Neuronal stem cell (in vitro differentiated cells): Measurements from ENCODE around the gene LNX1.

Experiments used
- DNase-seq: peaks from one replicate; pipeline ENCODE4 v3.0.0-alpha.2; 2013; ENCODE audit warnings: low spot score
- H2AFZ ChIP-seq: one replicate; pipeline ENCODE4 v1.6.1; 2013; ENCODE audit warnings: mild to moderate bottlenecking, low read length, inconsistent platforms
- H2AK5ac ChIP-seq: 2 replicates; pipeline ENCODE4 v1.6.1; 2013; ENCODE audit warnings: low read depth, mild to moderate bottlenecking, inconsistent platforms, low read length, moderate library complexity, mixed read lengths
- H2BK120ac ChIP-seq: 2 replicates; pipeline ENCODE4 v1.6.1; 2013; ENCODE audit warnings: low read depth, mild to moderate bottlenecking, inconsistent platforms, low read length, moderate library complexity, mixed read lengths
- H2BK12ac ChIP-seq: one replicate; pipeline ENCODE4 v1.6.1; 2013; ENCODE audit warnings: low read length, inconsistent platforms
- H2BK15ac ChIP-seq: 2 replicates; pipeline ENCODE4 v1.6.1; 2013; ENCODE audit warnings: mild to moderate bottlenecking, low read length, inconsistent platforms, mixed read lengths
- H2BK5ac ChIP-seq: one replicate; pipeline ENCODE4 v1.6.1; 2013; ENCODE audit warnings: inconsistent platforms, mild to moderate bottlenecking, low read length, moderate library complexity
- H3K14ac ChIP-seq: one replicate; pipeline ENCODE4 v1.6.1; 2013; ENCODE audit warnings: low read length, inconsistent platforms
- H3K18ac ChIP-seq: 2 replicates; pipeline ENCODE4 v1.6.1; 2013; ENCODE audit warnings: low read length, inconsistent platforms
- H3K23ac ChIP-seq: 2 replicates; pipeline ENCODE4 v1.6.1; 2013; ENCODE audit warnings: low read depth, mild to moderate bottlenecking, mixed read lengths, low read length, inconsistent platforms; ENCODE audit not compliant: poor library complexity
- H3K27ac ChIP-seq: replicated peaks from 3 replicates; pipeline ENCODE4 v1.5.1; 2013; ENCODE audit warnings: low read length, inconsistent platforms
- H3K27me3 ChIP-seq, 3 experiments: 2 replicates each; pipeline ENCODE4 v1.6.1; 2013; ENCODE audit warnings: low read length in 3 of 3, mild to moderate bottlenecking in 2 of 3, inconsistent platforms in 1 of 3, low read depth in 1 of 3, mixed read lengths in 1 of 3, moderate library complexity in 1 of 3; ENCODE audit not compliant: control insufficient read depth in 3 of 3, insufficient read depth in 3 of 3
- H3K36me3 ChIP-seq, 2 donors: replicated peaks in 1 of 2; 2 replicates each; pipeline ENCODE4 v1.6.1; 2013; ENCODE audit warnings: low read length in 2 of 2; ENCODE audit not compliant: control insufficient read depth in 2 of 2, insufficient read depth in 2 of 2
- H3K4ac ChIP-seq: 2 replicates; pipeline ENCODE4 v1.6.1; 2013; ENCODE audit warnings: inconsistent platforms, mild to moderate bottlenecking, low read length, moderate library complexity
- H3K4me1 ChIP-seq, 2 donors: 1 replicate in 1 of 2; 2 replicates in 1 of 2; pipeline ENCODE4 v1.6.1; 2013; ENCODE audit warnings: low read length in 2 of 2, low read depth in 1 of 2; ENCODE audit not compliant: control insufficient read depth in 2 of 2, insufficient read depth in 1 of 2
- H3K4me2 ChIP-seq: one replicate; pipeline ENCODE4 v1.6.1; 2013; ENCODE audit warnings: mild to moderate bottlenecking, low read length, inconsistent platforms; ENCODE audit not compliant: insufficient read depth, poor library complexity, severe bottlenecking
- H3K4me3 ChIP-seq, 2 donors: 2 replicates each; pipeline ENCODE4 v1.5.1; 2013; ENCODE audit warnings: low read length in 2 of 2, mild to moderate bottlenecking in 2 of 2, inconsistent platforms in 1 of 2, moderate library complexity in 1 of 2
- H3K79me1 ChIP-seq: one replicate; pipeline ENCODE4 v1.6.1; 2013; ENCODE audit warnings: low read depth, mild to moderate bottlenecking, inconsistent platforms, low read length, moderate library complexity
- H3K9ac ChIP-seq: one replicate; pipeline ENCODE4 v1.6.1; 2013; ENCODE audit warnings: mild to moderate bottlenecking, low read depth, low read length, inconsistent platforms; ENCODE audit not compliant: poor library complexity
- H3K9me3 ChIP-seq, 2 donors: replicated peaks in 1 of 2; 2 replicates each; pipeline versions ENCODE3 to v1.6.1; 2013; ENCODE audit warnings: low read length in 2 of 2, mild to moderate bottlenecking in 2 of 2, inconsistent platforms in 1 of 2, low read depth in 1 of 2, mixed read lengths in 1 of 2, moderate library complexity in 1 of 2; ENCODE audit not compliant: control insufficient read depth in 2 of 2, insufficient read depth in 1 of 2
- H4K8ac ChIP-seq: one replicate; pipeline ENCODE4 v1.6.1; 2013; ENCODE audit warnings: low read depth, mild to moderate bottlenecking, inconsistent platforms, low read length, moderate library complexity
- H4K91ac ChIP-seq: one replicate; pipeline ENCODE4 v1.6.1; 2013; ENCODE audit warnings: low read length, low read depth, mild to moderate bottlenecking, inconsistent platforms; ENCODE audit not compliant: poor library complexity
- WGBS, 2 donors: extraction: QIAGEN DNeasy Blood & Tissue Kit; methylation state at CpG; one replicate each; pipeline ENCODE4 v1.1.7; 2013; ENCODE audit warnings: missing lambda C conversion rate in 2 of 2, mixed read lengths in 1 of 2; ENCODE audit not compliant: insufficient read length in 2 of 2, insufficient replicate concordance in 1 of 2; ENCODE audit errors: extremely low coverage in 2 of 2; 5-methylcytosine and 5-hydroxymethylcytosine counted together

Gene LNX1

DNA sequence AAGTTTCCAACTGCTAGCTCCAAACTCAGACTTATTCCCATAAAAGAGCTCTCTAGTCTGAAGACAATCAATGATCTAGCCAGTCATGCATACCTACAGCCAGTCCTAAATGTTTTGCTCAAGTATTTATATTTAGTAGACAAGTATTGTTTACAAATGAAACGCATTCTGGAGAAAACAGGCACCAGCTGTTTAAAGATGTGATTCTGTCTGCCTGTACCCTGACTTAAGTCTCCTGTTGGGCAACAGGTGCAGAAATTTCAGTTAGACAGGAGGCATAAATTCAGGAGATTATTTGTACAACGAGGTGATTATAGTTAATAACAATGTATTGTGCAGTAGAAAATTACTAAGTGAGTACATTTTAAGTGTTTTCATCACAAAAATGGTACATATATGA is 28.9 kb downstream of the LNX1 start:
- no peak overlapping the region for H2AK5ac ChIP-seq
- H3K9ac ChIP-seq = no peak overlapping the region
- H3K4me1 ChIP-seq = peaks cover 2 to 6% of the 10 kb centered on the region in 2 donors
- no peak overlapping the region for H2BK15ac ChIP-seq
- no peak overlapping the region for H4K8ac ChIP-seq
- H2BK120ac ChIP-seq = no peak overlapping the region
- H3K27me3 ChIP-seq = no peaks in the 10 kb centered on the region
- H3K79me1 ChIP-seq = no peaks in the 10 kb centered on the region
- no peak overlapping the region for H3K27ac ChIP-seq
- no peak overlapping the region for H3K14ac ChIP-seq
- no peak overlapping the region for H3K4ac ChIP-seq
- H2BK5ac ChIP-seq = no peak overlapping the region
- no peak overlapping the region for H3K18ac ChIP-seq
- DNase-seq = no peak
- H3K4me3 ChIP-seq = no peak overlapping the region
- no CpG with 5 or more reads among the region's 2 CpGs for WGBS, 2 donors
- no peak overlapping the region for H2BK12ac ChIP-seq
- no peak overlapping the region for H2AFZ ChIP-seq
- no peak overlapping the region for H3K4me2 ChIP-seq
- H3K9me3 ChIP-seq = no peaks in the 10 kb centered on the region
- no peak overlapping the region for H3K23ac ChIP-seq
- no peaks in the 10 kb centered on the region for H3K36me3 ChIP-seq
- H4K91ac ChIP-seq = no peak overlapping the region

DNA sequence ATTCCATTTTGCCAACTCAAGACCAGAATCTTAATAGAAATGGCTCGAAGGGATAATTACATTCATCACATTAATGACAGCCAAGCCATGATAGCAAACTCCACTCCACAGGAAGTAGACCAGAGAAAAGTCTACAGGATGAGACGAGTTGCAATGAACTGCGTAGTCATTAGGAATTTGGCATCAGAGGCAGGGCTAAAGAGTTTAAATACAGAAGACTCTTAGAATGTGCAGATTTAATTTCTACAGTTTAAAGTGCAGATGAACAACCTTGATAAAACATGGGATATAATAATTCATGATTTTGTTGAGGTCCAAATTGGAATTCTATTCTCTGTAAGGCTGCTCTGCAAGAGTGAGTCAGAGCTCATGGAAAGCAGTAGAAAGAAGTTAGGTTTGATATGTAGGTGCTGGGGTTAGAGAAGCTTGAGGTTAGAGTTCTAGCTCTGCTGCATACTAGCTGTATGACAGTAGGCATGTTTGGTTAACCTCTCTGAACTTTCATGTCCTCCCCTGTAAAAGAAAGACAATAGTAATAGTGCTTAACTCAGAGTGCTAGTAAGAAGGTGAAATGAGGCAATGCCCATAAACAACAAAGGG is 32.2 kb downstream of the LNX1 start:
- Histone ChIP-seq H4K8ac (no peak overlapping the region), H2AFZ (no peak overlapping the region), H3K18ac (no peak overlapping the region), H3K14ac (no peak overlapping the region), H3K4me2 (no peak overlapping the region), H3K79me1 (no peaks in the 10 kb centered on the region), H3K4ac (no peak overlapping the region), H3K4me3 (no peak overlapping the region), H3K9ac (no peak overlapping the region), H3K23ac (no peak overlapping the region), H3K27ac (no peak overlapping the region), H4K91ac (no peak overlapping the region), H2BK120ac (no peak overlapping the region), H3K36me3 (no peaks in the 10 kb centered on the region), H3K27me3 (no peaks in the 10 kb centered on the region), H3K4me1 (peaks cover 2 to 6% of the 10 kb centered on the region in 2 donors), H3K9me3 (no peaks in the 10 kb centered on the region), H2AK5ac (no peak overlapping the region), H2BK5ac (no peak overlapping the region), H2BK12ac (no peak overlapping the region), H2BK15ac (no peak overlapping the region)
- no CpG with 5 or more reads among the region's 3 CpGs for WGBS, 2 donors
- no peak for DNase-seq

DNA sequence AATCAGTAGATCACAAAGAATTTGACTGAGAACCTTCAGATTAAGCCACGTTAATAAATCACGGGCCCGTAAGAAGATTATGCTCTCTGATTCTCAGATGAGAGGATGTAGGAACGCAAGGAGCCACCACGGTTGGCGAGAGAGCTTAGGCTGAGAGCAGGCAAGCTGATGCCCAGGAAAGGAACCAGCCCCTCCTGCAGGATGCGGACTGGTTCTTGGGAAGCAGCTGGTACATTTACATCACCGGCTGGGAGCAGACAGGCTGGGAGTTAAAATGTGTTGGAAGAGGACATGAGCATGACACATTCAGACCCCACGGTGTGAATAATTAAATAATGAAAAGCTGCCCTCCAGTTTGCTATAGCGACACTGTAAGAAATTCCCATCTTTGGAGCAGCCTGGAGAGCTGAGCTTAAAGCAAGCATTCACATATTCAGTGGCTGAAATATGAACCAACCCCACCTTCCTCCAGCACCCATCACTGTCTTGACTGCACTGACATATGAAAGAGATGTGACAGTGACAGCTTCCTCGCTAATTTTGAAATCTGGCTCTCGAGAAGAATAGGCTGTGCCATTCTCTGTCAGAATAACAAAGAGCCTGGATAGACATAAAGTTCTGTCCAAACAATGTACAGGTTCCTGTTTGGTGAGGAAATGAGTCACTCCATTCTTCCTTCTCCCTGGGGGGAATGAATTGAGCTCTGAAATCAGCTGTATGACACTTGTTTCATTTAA is 33.1 kb downstream of the LNX1 start:
- Histone ChIP-seq H3K4me2 (no peak overlapping the region), H3K79me1 (no peaks in the 10 kb centered on the region), H3K14ac (no peak overlapping the region), H2BK120ac (no peak overlapping the region), H3K27ac (no peak overlapping the region), H4K8ac (no peak overlapping the region), H4K91ac (no peak overlapping the region), H2BK5ac (no peak overlapping the region), H3K4me1 (peaks cover 2 to 6% of the 10 kb centered on the region in 2 donors), H2AK5ac (no peak overlapping the region), H3K27me3 (no peaks in the 10 kb centered on the region), H2AFZ (peak overlapping the region; percentile 7), H3K9ac (no peak overlapping the region), H2BK12ac (no peak overlapping the region), H3K18ac (peak overlapping the region; percentile 62), H3K23ac (no peak overlapping the region), H3K9me3 (no peaks in the 10 kb centered on the region), H3K4me3 (no peak overlapping the region), H3K4ac (no peak overlapping the region), H3K36me3 (no peaks in the 10 kb centered on the region), H2BK15ac (no peak overlapping the region)
- no peak for DNase-seq
- no CpG with 5 or more reads among the region's 12 CpGs for WGBS, 2 donors

DNA sequence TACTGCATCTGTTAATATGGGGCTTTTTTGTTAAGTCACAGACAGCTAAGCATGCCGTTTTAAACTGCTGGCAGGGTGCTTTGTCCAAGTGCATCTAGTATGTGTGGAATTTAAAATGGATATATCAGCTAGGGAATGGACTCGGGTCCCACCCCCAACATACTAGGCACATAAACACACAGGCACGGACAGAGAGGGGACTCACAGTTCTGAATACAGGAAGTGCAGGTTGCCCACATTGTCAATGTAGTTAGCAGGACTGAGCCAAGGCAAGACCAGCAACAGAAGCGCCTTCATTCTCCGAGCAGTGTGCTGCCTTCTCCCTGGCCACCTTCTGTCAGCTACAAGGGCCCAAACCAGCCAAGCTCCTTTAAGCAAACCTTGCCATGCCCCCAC is 33.6 kb downstream of the LNX1 start:
- Histone ChIP-seq H3K9me3 (no peaks in the 10 kb centered on the region), H3K4ac (no peak overlapping the region), H3K4me2 (no peak overlapping the region), H3K4me3 (no peak overlapping the region), H3K14ac (no peak overlapping the region), H2BK15ac (no peak overlapping the region), H3K27me3 (no peaks in the 10 kb centered on the region), H3K27ac (no peak overlapping the region), H4K91ac (no peak overlapping the region), H2BK12ac (no peak overlapping the region), H2BK120ac (no peak overlapping the region), H3K4me1 (peaks cover 2 to 6% of the 10 kb centered on the region in 2 donors), H3K23ac (no peak overlapping the region), H2AK5ac (no peak overlapping the region), H2BK5ac (no peak overlapping the region), H3K79me1 (no peaks in the 10 kb centered on the region), H4K8ac (no peak overlapping the region), H2AFZ (peak overlapping the region; percentile 7), H3K9ac (no peak overlapping the region), H3K36me3 (no peaks in the 10 kb centered on the region), H3K18ac (peak overlapping the region; percentile 62)
- WGBS, 2 donors = no CpG with 5 or more reads among the region's 5 CpGs
- DNase-seq = no peak
